HG02981 (cell line): ENCODE results near the gene TAF1C.

Source experiments
- ATAC-seq: cut with Tn5 transposase; IDR thresholded peaks from one replicate; pipeline ENCODE4 v1.9.1; 2021; ENCODE audit warnings: mild to moderate bottlenecking, moderate library complexity; ENCODE audit not compliant: unreplicated experiment

The TAF1C gene

DNA sequence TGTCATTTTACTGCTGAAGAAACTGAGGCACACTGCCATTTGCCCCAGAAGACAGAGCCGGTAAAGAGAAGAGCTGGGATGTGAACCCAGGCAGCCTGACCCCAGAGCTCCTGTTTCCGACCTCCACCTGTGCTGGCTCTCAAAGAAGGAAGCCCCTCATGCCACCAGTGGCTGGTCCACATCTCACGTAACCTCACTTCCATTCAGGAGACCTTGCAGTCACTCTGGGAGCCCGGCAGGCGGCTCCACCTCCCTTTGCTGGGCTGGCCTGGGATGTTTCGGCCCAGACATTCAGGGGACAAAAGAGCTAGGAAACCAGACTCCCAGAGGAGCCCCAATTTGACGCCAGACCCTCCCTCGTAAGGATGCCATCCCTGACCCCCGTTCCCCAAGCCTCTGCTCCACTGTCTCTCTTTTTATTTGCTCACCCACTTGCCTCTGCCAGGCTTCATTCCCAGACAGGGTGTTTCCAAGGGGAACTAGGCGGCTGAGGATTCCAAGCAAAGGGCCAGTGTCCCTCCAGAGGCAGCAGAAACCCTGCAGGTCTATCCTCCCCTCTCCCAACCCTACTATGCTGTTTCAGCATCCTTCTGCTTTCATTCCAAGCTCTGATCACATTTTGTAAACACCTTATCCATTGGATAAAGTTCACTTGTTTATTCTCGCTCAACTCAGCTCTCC, 2.8 kb downstream of the TAF1C start:
- ATAC-seq, result no peak

DNA sequence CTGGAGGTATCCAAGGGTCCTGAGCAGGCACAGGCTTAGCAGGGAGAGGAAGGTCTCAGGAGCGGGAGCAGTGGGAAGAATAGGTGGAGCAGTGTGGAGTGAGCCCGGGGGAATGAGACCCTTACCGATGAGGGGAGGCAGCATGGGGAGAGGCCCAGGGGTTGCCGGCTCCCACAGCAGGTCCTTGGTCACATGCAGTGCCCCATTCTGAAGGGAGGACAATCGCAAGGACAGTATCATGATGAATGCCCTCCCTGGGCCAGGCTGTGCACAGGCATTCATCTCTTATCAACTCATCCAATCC, 3.3 kb downstream of the TAF1C start:
- no peak for ATAC-seq

DNA sequence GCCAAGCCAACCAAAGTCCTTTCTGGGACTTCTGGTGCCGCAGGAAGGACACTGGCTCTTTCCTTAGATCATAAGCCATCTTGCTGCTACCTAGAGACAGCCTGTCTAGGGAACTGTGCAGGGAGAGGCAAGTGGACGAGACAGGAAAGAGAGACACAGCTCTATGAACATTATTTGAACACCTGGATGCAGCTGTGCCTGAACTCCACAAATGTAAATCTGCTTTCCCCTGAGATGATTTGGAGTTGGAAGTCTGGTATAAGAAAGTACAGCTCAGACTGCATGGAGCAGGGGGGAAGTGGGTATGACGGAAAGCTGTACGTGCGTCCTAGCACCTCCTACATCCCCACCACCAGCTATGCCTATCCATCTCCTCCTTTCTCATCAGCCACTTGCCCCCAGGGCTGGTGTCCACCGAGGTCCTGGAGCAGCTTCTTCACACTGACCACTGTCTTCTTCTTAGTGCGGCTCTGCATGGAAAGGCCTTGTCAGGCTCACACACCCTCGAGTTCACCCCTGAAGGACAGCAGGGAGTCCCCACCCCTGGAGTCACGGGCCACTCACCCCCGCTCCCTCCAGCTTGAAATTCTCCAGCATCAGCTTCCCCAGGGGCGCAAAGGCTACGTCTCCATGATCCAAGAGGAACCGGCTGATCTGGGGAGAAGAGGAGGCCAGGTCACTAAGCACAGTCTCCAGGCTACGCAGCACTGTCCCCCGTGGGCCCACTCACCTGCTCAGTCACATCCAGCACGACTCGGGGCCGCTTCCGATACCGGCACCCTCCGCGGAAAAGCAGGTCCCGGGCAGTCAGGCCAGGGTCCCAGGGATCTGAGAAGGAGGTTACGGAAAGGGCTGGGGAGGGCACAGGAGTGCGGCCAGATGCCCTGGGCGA, 3.9 kb downstream of the TAF1C start:
- no peak for ATAC-seq

DNA sequence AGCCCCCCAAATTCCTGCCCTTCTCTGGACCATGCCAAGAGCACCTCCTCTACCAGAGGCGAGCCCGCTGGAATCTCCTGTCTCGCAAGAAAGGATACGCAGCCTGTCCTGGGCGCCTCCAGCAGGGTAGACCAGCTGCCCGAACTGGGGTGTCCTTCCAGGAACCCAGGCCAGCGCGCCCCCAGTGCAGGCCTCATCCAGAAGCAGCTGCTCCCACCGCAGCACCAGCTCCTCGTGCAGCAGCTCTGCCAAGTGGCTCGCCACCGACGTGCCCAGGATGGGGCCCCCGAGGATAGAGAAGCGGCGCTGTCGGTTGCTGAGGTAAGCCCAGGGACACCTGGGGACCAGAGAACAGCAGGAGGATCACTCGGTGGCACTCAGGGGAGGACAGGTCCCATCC, 4.8 kb downstream of the TAF1C start:
- ATAC-seq, result no peak

DNA sequence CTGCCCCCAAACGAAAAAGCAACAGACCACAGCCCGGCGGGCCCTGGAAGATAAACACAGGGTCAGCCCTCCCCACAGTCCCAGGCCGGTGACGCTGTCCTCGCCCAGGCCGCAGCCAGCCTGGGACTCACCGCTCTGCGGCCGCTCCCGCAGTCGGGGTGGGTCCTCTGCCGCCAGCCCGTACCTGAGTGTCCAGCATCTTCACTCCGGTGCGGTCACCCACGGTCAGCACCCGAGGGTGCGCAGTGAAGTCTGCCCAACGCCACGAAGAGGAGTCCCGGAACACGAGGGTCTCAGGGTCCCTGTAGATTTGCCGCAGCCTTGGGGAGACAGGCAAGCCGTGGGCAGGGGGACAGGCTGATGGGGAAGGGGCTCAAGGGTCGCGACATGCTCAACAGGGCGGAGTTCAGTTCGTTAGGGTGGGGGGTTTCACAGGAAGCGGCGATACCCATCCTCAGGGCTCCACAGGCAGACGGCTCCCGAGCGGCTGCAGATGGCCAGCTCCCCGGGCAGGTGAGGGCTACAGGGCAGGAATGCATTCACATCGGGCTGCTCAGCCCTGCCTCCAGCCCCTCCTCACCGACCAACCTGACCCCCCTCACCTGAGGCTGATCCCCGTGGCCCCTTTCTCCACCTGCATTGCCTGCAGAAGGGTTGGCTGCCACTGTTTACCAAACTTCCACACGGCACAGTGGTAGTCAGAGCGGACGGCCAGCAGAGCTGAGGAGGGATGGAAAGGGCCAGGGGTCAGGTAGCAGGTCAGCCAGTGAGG, 5.5 kb downstream of the TAF1C start:
- no peak for ATAC-seq

DNA sequence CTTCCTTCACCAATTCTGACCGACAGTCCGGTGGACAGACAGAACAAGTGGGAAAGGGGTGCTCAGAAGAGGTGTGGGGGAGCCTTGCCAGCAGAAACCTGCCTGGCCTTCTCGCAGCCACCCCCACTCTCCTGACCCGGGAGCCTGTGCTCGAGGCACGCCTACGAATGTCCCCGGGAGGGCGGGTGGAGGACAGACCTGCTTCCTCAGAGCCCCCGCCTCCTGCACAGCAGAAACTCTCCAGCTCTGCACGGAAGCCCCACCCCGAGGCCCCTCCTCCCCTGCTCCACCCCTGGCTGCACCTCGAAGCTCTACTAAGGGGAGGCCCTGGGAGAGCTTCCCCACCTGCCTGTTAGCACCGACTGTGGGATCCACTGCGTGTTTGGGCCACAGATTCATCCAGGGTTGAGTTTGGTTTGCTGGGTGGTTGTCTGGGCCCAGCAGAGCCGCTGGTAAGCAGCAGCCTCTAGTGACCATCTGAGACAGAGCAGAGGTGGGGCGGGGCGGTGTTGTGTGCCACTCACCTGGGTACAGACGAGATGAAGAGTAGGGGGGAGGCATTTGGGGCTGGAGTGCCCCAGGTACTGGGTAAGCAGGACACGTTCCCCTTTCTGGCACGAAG, 6.2 kb downstream of the TAF1C start:
- ATAC-seq, result no peak

DNA sequence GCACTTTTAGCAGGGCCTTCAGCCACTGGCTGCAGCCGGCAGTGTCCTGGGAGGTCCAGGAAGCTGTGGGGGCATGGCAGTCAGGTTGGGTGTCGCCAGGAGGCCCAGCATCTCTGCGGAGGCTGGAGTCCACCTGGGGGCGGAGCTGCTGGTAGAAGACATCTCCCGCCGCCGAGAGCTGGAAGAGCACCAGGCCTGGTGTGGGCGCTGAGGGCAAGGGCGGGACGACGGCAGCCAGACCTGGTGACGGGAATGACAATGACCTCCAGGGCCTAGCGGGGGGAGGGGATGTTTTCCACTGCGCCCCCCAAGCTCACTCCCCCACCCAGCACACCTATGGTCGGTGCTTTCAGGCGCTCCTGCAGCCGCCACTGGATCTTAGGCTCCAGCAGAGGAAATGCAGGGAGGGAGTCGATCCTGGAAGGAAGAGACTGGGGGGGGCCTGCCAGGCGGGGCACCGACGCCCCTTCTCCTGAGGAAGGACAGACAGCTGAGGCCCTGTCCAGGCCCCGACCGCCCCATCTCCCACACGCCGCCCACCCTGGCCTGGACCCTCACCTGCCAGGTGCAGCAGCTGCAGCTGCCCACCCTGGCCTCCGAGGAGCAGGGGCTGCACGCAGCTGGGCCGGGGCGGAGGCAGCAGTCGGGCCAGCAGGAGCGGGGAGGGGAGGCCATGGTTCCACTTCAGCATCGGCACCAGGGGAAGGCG, 7.1 kb downstream of the TAF1C start:
- ATAC-seq, result no peak

DNA sequence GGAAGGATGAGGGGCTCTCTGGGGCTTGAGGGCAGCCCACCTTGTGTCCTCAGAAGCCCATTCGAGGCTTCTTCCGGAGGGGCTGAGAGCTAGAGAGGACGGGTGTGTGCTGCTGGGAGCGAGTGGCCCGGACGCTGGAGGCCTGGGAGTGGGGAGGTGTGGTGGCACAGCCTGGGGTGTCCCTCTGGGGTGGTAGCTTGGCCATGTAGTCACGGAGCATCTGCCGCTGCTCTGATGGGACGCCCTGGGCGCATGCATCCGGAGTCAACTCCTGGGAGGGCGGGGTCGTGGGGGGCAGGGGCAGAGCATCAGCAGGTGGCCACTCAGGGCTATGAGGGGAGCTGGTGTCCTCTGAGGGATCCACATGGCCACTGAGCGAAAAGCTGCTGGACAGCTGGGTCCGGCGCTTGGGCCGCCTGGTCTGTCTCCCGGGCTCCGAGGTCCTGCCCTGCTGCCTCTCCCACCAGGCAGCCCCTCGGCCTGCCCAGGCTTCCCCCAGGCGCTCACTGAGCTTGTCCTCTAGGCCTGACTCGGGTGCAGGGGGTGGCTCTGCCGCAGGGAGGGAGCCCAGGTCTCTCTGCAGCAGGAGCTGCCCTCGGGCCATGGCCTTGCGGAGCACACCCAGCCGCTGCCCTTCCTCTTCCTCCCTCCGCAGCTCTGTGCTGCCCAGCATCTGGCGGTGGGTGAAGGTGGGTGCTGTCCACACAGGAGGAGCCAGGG, 7.8 kb downstream of the TAF1C start:
- no peak for ATAC-seq

DNA sequence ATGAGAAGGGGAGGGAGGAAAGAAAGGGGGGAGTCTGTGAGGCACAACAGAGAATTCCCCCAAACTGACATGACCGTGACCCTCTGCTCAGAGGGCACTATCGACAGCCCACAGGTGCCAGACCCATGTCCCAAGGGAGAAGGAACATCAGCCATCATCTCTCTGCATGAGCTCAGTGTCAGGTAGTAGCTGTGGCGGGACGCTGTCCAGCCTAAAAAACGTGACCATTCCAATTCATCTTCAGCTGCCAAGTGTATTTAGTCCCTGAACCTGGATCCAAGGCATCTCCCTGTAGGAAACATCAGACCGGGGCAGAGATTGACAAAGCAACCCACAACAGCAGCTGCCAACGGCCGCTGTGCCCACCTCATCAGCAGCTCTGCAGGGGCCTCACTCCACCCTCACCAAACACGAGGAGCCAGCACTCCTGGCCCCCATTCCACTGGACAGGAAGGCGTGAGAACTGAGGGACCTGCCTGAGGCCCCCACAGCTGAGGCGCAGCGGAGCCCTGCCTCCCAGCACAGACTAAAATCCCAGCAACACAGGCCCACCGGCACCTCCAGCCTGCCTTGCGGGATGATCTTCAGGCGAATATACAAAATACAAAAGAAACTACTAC, 8.6 kb downstream of the TAF1C start:
- no peak for ATAC-seq

DNA sequence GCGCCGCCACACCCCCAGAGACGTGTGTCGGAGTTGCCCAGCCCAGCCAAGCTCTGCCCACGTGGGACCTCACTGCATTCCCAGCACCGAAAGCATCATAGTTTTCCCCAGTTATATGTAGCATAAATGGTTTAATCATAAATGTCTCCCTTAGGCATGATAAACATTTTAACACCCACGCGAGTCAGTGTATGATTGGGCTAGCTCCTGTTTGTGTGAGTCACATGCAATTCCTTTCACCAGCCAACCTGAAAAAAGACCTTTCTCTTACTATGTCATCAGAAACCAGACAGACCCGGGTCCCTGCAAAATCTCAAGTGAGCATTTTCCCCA, 9.2 kb downstream of the TAF1C start:
- no peak for ATAC-seq

DNA sequence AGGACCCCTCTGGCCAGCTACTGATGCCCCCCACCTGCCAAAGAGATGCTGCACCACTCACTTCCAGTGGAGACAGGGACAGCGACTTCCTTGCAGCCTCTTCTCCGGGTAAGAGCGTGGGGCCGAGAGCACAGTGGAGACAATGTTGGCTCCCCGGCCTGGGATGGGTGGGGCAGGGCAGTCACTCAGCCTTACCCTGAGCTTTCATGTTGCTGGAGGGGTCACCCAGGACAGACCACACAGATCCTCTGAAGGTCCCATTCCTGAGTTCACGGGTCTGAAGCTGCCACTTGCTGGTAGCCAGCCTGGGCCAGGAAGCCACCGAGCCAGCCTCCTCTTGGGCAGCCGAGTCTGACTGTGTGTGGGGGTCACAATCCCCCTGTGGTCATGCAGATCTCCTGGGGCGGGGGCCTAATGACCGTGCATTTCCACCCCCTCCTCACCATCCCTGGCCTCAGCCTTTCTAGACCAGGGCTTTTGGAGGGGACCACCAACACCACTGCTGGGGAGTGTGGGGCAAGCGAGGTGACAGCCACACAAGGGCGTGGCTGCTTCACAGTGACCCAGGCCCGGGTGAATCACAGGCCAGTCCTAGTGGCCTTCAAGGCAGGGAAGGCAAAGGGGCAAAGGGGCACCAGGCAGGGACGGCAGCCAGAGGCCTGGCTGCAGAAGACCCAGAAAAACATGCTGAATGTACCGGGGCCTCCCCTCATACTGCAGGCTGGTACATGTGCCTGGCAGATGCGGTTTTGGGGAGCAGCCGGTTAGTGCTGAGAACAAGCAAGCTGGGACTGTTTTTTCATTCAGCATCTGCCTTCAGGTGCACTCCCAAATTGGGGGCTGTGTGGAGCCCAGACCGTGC, 10.4 kb downstream of the TAF1C start:
- no peak for ATAC-seq

DNA sequence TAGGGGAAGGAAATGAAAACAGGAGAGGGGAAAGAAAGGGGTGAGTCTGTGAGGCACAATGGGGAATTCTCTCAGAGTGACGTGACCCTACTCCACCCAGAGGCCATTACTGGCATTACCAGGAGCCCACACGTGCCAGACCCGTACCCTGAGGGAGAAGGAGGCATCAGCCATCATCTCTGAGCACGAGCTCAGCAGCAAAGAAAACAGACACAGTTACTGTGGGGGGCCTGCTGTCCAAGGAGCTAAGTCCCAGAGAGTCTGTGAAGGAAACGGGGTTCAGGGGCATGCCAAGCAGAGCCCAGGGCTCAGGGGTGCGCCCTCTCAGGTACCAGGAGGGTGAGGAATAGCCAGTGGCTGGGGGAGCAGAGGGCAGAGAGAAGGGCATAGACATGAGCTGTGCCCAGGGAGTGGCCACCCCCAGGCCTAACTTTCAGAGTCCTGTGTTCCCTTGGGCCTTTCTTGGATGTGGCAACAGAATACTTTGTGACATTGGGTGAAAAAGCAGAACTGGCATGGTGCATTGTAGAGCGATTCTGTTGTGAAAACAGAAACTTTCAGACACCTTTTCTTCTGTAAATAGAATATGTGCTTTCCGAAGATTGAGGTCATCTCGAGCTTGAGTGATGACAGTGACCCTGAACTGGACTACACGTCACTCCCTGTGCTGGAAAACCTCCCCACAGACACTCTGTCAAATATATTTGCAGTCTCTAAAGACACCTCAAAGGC, 11.3 kb downstream of the TAF1C start:
- peak; percentile 84 for ATAC-seq

DNA sequence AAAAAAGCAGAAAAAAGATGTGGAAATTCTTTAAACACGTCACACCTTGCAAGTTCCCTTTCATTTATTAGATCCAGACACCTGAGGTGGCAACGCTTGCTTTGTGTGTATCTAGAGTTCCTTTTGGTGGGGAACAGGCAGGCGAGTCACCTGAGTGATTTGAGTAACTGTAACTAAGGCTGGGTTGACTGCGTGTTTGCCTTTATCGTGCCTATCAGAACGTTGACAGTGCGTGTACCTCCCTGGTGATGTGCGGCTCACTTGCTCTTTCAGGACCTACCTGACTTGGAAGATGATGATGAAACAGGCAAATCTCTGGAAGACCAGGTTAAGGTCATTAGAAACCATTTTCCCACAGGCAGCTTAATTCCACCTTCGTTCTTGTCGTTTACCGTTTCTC, 12.5 kb downstream of the TAF1C start:
- no peak for ATAC-seq

DNA sequence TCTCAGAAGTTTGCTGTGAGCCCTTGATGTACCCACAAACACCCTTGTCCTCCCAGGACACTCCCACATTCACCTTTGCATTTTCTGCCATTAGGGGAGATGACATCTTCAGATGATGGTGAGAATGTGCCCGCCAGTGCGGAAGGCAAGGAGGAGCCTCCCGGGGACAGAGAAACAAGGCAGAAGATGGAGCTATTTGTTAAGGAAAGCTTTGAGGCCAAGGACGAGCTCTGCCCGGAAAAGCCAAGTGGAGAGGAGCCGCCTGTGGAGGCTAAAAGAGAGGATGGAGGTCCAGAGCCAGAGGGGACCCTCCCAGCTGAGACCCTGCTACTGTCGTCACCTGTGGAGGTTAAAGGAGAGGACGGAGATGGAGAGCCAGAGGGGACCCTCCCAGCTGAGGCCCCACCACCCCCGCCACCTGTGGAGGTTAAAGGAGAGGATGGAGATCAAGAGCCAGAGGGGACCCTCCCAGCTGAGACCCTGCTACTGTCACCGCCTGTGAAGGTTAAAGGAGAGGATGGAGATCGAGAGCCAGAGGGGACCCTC, 17.0 kb downstream of the TAF1C start:
- no peak for ATAC-seq

DNA sequence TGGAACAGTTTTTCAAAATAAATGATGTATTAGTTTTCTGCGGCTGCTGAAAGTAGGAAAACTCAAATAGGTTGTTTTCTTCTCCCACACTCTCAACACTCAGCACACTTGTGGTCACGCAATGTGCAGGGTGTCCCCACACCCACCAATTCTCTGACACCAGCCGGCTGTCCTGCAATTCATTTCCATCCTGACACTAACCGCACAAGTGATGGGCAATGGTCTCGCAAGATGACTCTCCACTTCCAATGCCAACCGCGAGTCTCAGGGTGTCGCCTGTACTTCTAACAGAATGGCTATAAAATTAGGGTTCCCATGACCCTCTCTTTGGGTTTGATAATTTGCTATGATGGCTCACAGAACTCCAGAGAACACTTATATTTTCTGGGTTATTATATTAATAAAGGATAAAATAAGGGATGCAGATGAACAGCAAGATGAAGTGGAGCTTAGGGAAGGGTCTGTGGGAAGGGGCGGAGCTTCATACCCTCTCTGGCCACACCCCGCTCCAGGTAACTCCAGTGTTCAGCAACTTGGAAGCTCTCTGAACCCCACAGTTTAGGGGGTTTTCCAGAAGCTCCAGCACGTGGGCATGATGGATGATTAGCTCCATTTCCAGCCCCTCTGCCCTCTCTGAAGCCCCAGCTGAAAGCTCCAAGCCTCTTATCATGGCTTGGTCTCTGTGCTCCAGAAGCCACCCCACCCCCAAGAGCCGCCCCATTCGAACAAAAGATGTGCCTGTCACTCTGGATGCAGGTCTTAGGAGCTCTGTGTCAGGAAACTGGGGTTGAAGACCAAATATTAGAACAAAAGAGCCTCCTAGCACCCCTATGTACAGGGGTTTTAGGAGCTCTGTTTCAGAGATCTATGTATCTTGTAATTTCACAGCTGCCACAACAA, 19.8 kb downstream of the TAF1C start:
- no peak for ATAC-seq

DNA sequence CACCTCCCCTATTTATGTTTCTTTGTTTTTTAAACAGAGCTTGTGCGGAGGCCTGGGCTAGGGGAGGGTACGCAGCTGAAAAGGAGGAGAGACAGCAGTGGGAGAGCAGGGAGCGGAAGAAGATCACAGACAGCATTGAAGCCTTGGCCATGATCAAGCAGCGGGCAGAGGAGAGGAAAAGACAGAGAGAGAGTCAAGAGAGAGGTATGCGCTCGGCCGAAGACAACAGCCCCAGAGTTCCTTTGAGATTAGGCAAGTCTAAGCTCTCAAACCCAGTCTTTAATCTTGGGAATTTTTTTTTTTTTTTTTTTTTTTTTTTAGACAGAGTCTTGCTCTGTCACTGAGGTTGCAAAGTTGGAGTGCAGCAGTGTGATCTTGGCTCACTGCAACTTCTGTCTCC, 21.1 kb downstream of the TAF1C start:
- no peak for ATAC-seq

DNA sequence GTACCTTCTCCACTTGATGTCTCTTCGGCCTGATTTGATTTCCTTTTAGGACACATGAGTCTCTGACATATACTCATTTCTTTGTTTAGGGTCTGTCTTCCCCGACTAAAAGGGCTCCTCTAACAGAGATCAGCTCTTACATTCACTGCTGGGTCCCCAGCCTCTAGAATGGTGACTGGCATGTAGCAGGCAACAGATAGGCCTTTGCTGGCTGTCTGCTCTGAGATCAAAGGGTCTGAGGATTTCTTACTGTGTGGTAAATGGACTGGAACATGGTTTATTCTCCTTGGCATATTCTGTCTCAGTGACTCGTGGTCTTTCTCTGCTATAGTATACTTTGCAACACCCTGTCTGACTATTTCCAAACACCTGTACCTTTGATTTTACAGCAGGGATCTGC, 25.1 kb downstream of the TAF1C start:
- no peak for ATAC-seq
